Colonic mucosa (tissue), 4 donors: Measurements from ENCODE around the gene ZNF23. TPM values are rescaled to one million over a fixed set of nuclear protein-coding genes. Genes with fewer than 3 reads are reported as not detected.

Source experiments
- DNase-seq: peaks from one replicate; pipeline ENCODE4 v3.0.0-alpha.2; 2020
- H3K27ac ChIP-seq: fragments of 200-600 bp; one replicate; pipeline ENCODE4 v1.8.0; 2021
- H3K27me3 ChIP-seq: fragments of 200-600 bp; one replicate; pipeline ENCODE4 v1.8.0; 2021
- H3K36me3 ChIP-seq: fragments of 200-600 bp; one replicate; pipeline ENCODE4 v1.8.0; 2021
- H3K4me1 ChIP-seq: fragments of 200-600 bp; one replicate; pipeline ENCODE4 v1.8.0; 2021; ENCODE audit warnings: mild to moderate bottlenecking
- H3K4me3 ChIP-seq: fragments of 200-600 bp; one replicate; pipeline ENCODE4 v1.8.0; 2021
- H3K9ac ChIP-seq, 2 donors: one replicate each; pipeline ENCODE4 v1.7.0; 2013; ENCODE audit warnings: control low read depth in 2 of 2, low read depth in 2 of 2, low read length in 2 of 2
- H3K9me3 ChIP-seq: fragments of 200-600 bp; one replicate; pipeline ENCODE4 v1.8.0; 2021
- intact Hi-C: fragments of 100-400 bp; cut with DNase I; formaldehyde crosslinking; loops from one replicate; pipeline ENCODE4 v1.14.1; 2022
- total RNA-seq, 2 donors: library from RNA; stranded (reverse); fragmentation: NEBNext Ultra II Directional in 1 of 2; extraction: Animal tissue kit (Norgen Biotek cat#: 25700) in 1 of 2; gene quantifications; one replicate each; pipeline ENCODE4 v1.2.1, GENCODE V29; 2021
- TF ChIP-seq, protein P1 (sequence below): fragments of 200-600 bp; IDR thresholded peaks from one replicate; pipeline ENCODE4 v1.8.0; 2022; ENCODE audit warnings: antibody characterized with exemption, mild to moderate bottlenecking
- donor health status: healthy.
- donor health status: DM: no; HTN: no; CAD: no.
- donor health status: DM: no; HTN: no; CAD: no.

ZNF23 gene
- total RNA-seq, 2 donors from 2014 or later = 5.8 to 6.4 TPM

DNA sequence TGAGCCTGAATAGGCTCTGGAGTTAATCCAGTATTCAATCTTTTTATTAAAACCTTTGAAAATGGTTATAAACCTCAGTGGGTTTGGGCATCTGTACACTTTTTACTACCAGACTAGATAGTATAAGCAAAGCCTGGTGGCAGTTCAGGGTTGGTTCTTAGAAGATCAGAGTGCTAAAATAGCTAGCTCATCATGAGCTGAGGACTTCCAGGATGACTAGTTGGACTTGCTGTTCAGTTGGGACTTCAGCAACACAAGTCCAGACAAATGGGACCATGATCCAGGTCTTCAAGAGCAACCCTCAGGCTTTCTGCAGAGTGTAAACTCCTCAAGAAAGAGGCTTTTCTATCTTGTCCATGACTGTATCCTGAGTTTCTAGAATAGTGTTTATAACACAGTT, 28.3 kb upstream of the ZNF23 start:
- Histone ChIP-seq H3K27me3 (no peaks in the 10 kb centered on the region), H3K4me1 (no peaks in the 10 kb centered on the region), H3K27ac (no peak overlapping the region), H3K4me3 (no peak overlapping the region), H3K9ac (no peak overlapping the region), H3K36me3 (no peaks in the 10 kb centered on the region), H3K9me3 (no peaks in the 10 kb centered on the region)
- TF ChIP-seq, protein P1, sequence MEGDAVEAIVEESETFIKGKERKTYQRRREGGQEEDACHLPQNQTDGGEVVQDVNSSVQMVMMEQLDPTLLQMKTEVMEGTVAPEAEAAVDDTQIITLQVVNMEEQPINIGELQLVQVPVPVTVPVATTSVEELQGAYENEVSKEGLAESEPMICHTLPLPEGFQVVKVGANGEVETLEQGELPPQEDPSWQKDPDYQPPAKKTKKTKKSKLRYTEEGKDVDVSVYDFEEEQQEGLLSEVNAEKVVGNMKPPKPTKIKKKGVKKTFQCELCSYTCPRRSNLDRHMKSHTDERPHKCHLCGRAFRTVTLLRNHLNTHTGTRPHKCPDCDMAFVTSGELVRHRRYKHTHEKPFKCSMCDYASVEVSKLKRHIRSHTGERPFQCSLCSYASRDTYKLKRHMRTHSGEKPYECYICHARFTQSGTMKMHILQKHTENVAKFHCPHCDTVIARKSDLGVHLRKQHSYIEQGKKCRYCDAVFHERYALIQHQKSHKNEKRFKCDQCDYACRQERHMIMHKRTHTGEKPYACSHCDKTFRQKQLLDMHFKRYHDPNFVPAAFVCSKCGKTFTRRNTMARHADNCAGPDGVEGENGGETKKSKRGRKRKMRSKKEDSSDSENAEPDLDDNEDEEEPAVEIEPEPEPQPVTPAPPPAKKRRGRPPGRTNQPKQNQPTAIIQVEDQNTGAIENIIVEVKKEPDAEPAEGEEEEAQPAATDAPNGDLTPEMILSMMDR = no peak
- intact Hi-C loops = no loop called here
- DNase-seq = no peak

DNA sequence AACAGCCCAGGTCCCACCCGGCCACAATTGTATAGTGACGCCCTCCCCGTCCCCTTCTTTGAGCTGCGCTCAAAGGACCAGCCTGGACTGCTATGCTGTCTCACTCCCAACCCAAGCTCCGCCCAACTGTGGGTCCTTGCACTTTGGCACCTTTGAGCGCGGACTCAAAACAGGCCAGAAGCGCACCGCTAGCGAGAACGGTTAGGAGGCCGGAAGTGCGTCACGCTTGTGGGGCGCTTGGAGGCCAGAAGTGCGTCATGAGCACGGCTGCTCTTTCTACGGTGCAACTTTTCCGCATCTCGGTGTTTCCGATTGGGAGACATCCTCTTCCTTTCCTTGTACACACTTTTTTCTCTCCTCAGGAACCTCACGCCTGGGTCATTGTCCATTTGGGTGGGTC, 27.1 kb upstream of the ZNF23 start, which contains the start of gene ZNF19:
ZNF19 (minus strand) TSS at position 203 of the 400 bp plus-strand sequence. CDS start 7,210 bp downstream, outside the sequence.
- TF ChIP-seq, protein P1 = no peak
- intact Hi-C loops = no loop called here
- H3K4me1 ChIP-seq = no peaks in the 10 kb centered on the region
- H3K9me3 ChIP-seq = no peaks in the 10 kb centered on the region
- DNase-seq = no peak
- H3K9ac ChIP-seq = no peak within 1 kb of the TSS
- H3K27me3 ChIP-seq = no peaks in the 10 kb centered on the region
- H3K36me3 ChIP-seq = no peaks in the 10 kb centered on the region
- no peak within 1 kb of the TSS for H3K4me3 ChIP-seq
- no peak within 1 kb of the TSS for H3K27ac ChIP-seq

DNA sequence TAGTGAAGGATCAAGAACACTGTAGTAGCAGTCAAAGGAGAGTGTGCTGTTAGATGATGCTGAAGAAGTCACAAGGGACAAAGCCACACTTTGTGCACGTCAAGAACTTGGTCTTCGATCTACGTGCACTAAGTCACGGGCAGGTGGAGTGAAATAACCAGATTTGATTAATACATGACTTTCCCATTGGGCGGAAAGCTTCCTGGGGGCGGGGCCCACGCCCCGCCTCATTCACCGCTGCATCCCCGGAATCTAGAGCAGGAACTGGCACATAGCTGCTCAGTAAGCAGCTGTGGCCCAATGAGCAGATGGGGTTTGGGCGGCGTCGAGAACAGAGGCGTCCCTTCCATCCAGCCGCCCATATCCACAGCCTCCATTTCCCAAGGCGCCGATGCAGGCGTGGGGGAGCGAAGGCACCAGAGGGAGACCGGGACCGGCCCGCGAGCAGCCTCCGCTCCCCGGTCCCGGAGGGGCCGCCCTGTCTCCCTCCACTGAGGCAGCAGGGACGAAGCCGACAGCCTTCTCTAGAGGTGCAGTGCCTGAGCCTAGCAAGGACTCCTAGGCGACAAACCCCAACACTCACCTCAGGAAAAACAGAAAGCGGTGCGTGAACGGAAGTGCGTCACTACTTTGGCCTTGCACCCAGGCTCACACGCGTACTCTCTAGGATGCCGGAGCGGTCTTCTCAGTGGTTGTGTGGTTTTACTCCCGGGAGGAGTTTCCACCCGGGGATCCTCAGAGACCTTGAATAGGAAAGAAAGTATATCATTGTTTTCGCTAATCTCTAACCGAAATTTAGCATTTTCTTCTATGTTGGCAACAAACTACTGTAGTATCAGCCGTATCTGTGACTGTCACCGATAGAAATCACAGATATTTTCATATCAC, 22.2 kb upstream of the ZNF23 start:
- Histone ChIP-seq H3K4me1 (peaks cover 5% of the 10 kb centered on the region), H3K36me3 (no peaks in the 10 kb centered on the region), H3K27ac (peak overlapping the region; percentile 97), H3K9ac (peak overlapping the region; percentile 80 to 92), H3K4me3 (peak overlapping the region; percentile 92), H3K9me3 (no peaks in the 10 kb centered on the region), H3K27me3 (no peaks in the 10 kb centered on the region)
- TF ChIP-seq, protein P1 = no peak
- intact Hi-C loops = loop anchor here (2.0 kb wide), 1 partner anchor 21 kb away; the partner anchor contains the start of gene ZNF23
- DNase-seq = peak; percentile 91

DNA sequence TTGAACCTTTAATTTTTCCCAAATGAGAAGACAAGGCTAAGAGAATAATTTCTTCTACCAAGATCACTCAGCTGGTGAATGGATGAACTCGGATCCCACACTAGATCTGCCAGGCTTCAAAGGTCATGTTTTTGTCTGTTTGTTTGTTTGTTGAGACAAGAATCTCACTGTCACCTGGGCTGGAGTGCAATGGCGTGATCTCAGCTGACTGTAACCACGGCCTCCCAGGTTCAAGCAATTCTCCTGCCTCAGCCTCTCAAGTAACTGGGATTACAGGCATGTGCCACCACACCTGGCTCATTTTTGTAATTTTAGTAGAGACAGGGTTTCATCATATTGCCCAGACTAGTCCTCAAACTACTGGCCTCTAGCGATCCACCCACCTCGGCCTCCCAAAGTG, 20.5 kb upstream of the ZNF23 start:
- Histone ChIP-seq H3K27me3 (no peaks in the 10 kb centered on the region), H3K27ac (no peak overlapping the region), H3K9me3 (no peaks in the 10 kb centered on the region), H3K4me3 (no peak overlapping the region), H3K36me3 (no peaks in the 10 kb centered on the region), H3K4me1 (peaks cover 5% of the 10 kb centered on the region), H3K9ac (no peak overlapping the region)
- TF ChIP-seq, protein P1 = no peak
- DNase-seq = no peak
- intact Hi-C loops = no loop called here

DNA sequence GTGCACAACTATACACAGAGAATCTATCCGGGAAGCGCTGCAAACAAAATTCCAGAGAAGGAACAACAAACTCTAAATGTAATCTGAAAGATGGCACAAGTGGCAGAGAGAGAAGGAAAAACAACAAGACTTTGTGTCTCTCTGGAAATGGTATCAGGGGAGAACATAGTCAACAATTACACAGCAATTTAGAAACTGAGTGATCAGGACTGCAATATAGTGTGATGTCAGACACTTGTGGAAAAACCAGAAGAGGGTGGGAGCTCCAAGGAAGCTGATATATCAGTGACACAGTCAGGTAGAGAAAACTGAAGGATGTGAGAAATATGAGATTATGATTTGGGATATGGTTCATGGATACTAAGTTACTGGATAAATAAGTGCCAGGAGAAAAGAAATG, 18.9 kb upstream of the ZNF23 start:
- no peak overlapping the region for H3K4me3 ChIP-seq
- intact Hi-C loops = no loop called here
- TF ChIP-seq, protein P1 = no peak
- no peaks in the 10 kb centered on the region for H3K27me3 ChIP-seq
- no peak overlapping the region for H3K9ac ChIP-seq
- H3K4me1 ChIP-seq = peaks cover 5% of the 10 kb centered on the region
- no peaks in the 10 kb centered on the region for H3K9me3 ChIP-seq
- H3K36me3 ChIP-seq = no peaks in the 10 kb centered on the region
- no peak for DNase-seq
- H3K27ac ChIP-seq = no peak overlapping the region
